Endothelial cell of umbilical vein (primary cell): ENCODE data around the gene TBC1D9B. TPM values are rescaled to one million over a fixed set of nuclear protein-coding genes. Genes with fewer than 3 reads are reported as not detected.

Experiments used
- BruUV-seq: library from RNA; stranded (reverse); fragments of 400-500 nt; replicated peaks from 2 replicates; lab custom pipeline; 2021; lab: Mats Ljungman, UMichigan
- CTCF ChIA-PET: fragments of 300-600, 350-600 bp; sonication (Branson Sonifier 250); formaldehyde crosslinking; loops from one replicate; lab custom pipeline; 2021; ENCODE audit warnings: antibody characterized with exemption, inconsistent platforms; lab: Charles Lee
- POLR2A ChIA-PET: fragments of 300-600, 350-600 bp; sonication (Branson Sonifier 250); formaldehyde crosslinking; loops from one replicate; lab custom pipeline; 2021; ENCODE audit warnings: antibody characterized with exemption, inconsistent platforms; lab: Charles Lee
- DNase-seq: peaks from one replicate; pipeline ENCODE4 v3.0.0-alpha.2; 2011; ENCODE audit warnings: low read depth, low spot score
- FAIRE-seq: peaks from 2 replicates; lab custom pipeline; 2011; peaks lifted over from hg19 to GRCh38; lab: Jason Lieb, UNC
- H2AFZ ChIP-seq: 2 replicates; pipeline ENCODE4 v1.6.0; 2012; ENCODE audit warnings: low read depth, low read length, control low read depth, inconsistent platforms
- H3K27ac ChIP-seq: 2 replicates; pipeline ENCODE4 v1.5.1; 2011; ENCODE audit warnings: low read depth, mild to moderate bottlenecking, control low read depth, low read length, moderate library complexity; ENCODE audit not compliant: insufficient read depth
- H3K27me3 ChIP-seq, 2 experiments: 2 replicates each; pipeline versions ENCODE4 v1.6.0 to v1.6.1; 2011; ENCODE audit warnings: low read length in 2 of 2, mixed read lengths in 1 of 2; ENCODE audit not compliant: control insufficient read depth in 2 of 2, insufficient read depth in 2 of 2
- H3K36me3 ChIP-seq, 2 experiments: 2 replicates in 1 of 2; 3 replicates in 1 of 2; pipeline ENCODE4 v1.5.1; 2011; ENCODE audit warnings: low read length in 2 of 2, mild to moderate bottlenecking in 1 of 2, moderate library complexity in 1 of 2; ENCODE audit not compliant: control insufficient read depth in 2 of 2, insufficient read depth in 2 of 2; ENCODE audit errors: extremely low read depth in 1 of 2
- H3K4me1 ChIP-seq: 3 replicates; pipeline ENCODE4 v1.5.1; 2011; ENCODE audit warnings: mild to moderate bottlenecking, low read length; ENCODE audit not compliant: control insufficient read depth, insufficient read depth; ENCODE audit errors: extremely low read depth
- H3K4me2 ChIP-seq: 2 replicates; pipeline ENCODE4 v1.6.1; 2011; ENCODE audit warnings: low read length, control low read depth, mixed read lengths; ENCODE audit not compliant: insufficient read depth
- H3K4me3 ChIP-seq, 3 experiments: fragments of 200-600 bp in 1 of 3; sonication (generic), shearing (Covaris generic) in 1 of 3; replicated peaks in 1 of 3; 2 replicates each; pipeline ENCODE4 v1.5.1; 2011 to 2016; ENCODE audit warnings: control low read depth in 3 of 3, low read length in 3 of 3, mild to moderate bottlenecking in 2 of 3, inconsistent platforms in 1 of 3, low read depth in 1 of 3, moderate library complexity in 1 of 3; ENCODE audit not compliant: insufficient read depth in 1 of 3
- H3K79me2 ChIP-seq: 2 replicates; pipeline ENCODE4 v1.6.0; 2012; ENCODE audit warnings: low read length, inconsistent platforms; ENCODE audit not compliant: control insufficient read depth, insufficient read depth
- H3K9ac ChIP-seq: replicated peaks from 2 replicates; pipeline ENCODE3; 2011; ENCODE audit warnings: low read length, control low read depth; ENCODE audit not compliant: insufficient read depth; ENCODE audit errors: extremely low read depth
- H3K9me1 ChIP-seq: replicated peaks from 3 replicates; pipeline ENCODE4 v1.6.0; 2011; ENCODE audit warnings: mild to moderate bottlenecking, low read length; ENCODE audit not compliant: control insufficient read depth, insufficient read depth; ENCODE audit errors: extremely low read depth
- H3K9me3 ChIP-seq: replicated peaks from 2 replicates; pipeline ENCODE4 v1.5.1; 2012; ENCODE audit warnings: low read length, inconsistent platforms; ENCODE audit not compliant: control insufficient read depth, insufficient read depth
- H4K20me1 ChIP-seq: replicated peaks from 2 replicates; pipeline ENCODE3; 2011; ENCODE audit warnings: mild to moderate bottlenecking, low read length; ENCODE audit not compliant: control insufficient read depth, insufficient read depth; ENCODE audit errors: extremely low read depth
- EZH2 ChIP-seq: IDR thresholded peaks from 2 replicates; pipeline ENCODE4 v1.6.1; 2012; ENCODE audit warnings: borderline replicate concordance, low read depth, mild to moderate bottlenecking, moderate library complexity, low read length, inconsistent platforms; ENCODE audit not compliant: severe bottlenecking
- FOS ChIP-seq: IDR thresholded peaks from 2 replicates; pipeline ENCODE4 v1.6.1; 2011; ENCODE audit warnings: mild to moderate bottlenecking, low read length, moderate library complexity, borderline replicate concordance; ENCODE audit not compliant: insufficient read depth
- GATA2 ChIP-seq: IDR thresholded peaks from 2 replicates; pipeline ENCODE4 v1.7.0; 2011; ENCODE audit warnings: low read depth, mild to moderate bottlenecking, moderate library complexity, mixed read lengths, low read length; ENCODE audit not compliant: insufficient read length, insufficient read depth
- JUN ChIP-seq: IDR thresholded peaks from 2 replicates; pipeline ENCODE4 v1.6.1; 2011; ENCODE audit warnings: borderline replicate concordance, low read depth; ENCODE audit not compliant: insufficient read length, insufficient read depth
- MYC ChIP-seq: IDR thresholded peaks from one replicate; pipeline ENCODE4 v1.6.1; 2011; ENCODE audit warnings: mild to moderate bottlenecking, low read depth, low read length
- POLR2A ChIP-seq: IDR thresholded peaks from 2 replicates; pipeline ENCODE4 v1.6.1; 2012; ENCODE audit warnings: low read depth, mild to moderate bottlenecking, control low read depth, low read length
- POLR2AphosphoS5 ChIP-seq: IDR thresholded peaks from 2 replicates; pipeline ENCODE4 v1.6.1; 2012; ENCODE audit warnings: low read depth, mild to moderate bottlenecking, control low read depth, low read length, moderate library complexity; ENCODE audit not compliant: insufficient read depth
- dilution Hi-C: fragments of 300-500 bp; cut with MboI; formaldehyde crosslinking; loops from one replicate; pipeline ENCODE4 v1.15.0; 2019; ENCODE audit warnings: low sequenced_read_pairs; ENCODE audit not compliant: extremely low pct_ligation_motif_present
- intact Hi-C: fragments of 100-400 bp; cut with micrococcal nuclease; formaldehyde crosslinking; loops from one replicate; pipeline ENCODE4 v1.10.0; 2022
- polyA plus RNA-seq, 4 experiments: library from polyadenylated mRNA; depleted of rRNA in 3 of 4; stranded (reverse) in 3 of 4; unstranded in 1 of 4; fragments of >200 nt; gene quantifications; 2 replicates each; pipeline versions ENCODE4 v1.2.1 to v1.2.3, GENCODE V29; 2011 to 2012; ENCODE audit warnings: missing spikeins in 1 of 4
- total RNA-seq: library from RNA; stranded (reverse); gene quantifications from 2 replicates; pipeline ENCODE4 v1.2.3, GENCODE V29; 2021
- TF ChIP-seq, protein P1 (sequence below): IDR thresholded peaks from 2 replicates; pipeline ENCODE4 v1.6.1; 2011; ENCODE audit not compliant: insufficient read depth, insufficient read length
- TF ChIP-seq, protein P2 (sequence below), 2 donors: IDR thresholded peaks; 1 replicate in 1 of 2; 2 replicates in 1 of 2; pipeline ENCODE4 v1.5.1; 2011; ENCODE audit warnings: low read length in 2 of 2, mild to moderate bottlenecking in 2 of 2, moderate library complexity in 2 of 2, control low read depth in 1 of 2, inconsistent platforms in 1 of 2, low read depth in 1 of 2; ENCODE audit not compliant: insufficient read depth in 1 of 2; ENCODE audit errors: extremely low read depth in 1 of 2

Gene TBC1D9B
- total and polyA plus RNA-seq, 2 donors (not counting 3 experiments of a cell fraction or from before 2014, with no cell fraction given) = 82.8 to 150 TPM

DNA sequence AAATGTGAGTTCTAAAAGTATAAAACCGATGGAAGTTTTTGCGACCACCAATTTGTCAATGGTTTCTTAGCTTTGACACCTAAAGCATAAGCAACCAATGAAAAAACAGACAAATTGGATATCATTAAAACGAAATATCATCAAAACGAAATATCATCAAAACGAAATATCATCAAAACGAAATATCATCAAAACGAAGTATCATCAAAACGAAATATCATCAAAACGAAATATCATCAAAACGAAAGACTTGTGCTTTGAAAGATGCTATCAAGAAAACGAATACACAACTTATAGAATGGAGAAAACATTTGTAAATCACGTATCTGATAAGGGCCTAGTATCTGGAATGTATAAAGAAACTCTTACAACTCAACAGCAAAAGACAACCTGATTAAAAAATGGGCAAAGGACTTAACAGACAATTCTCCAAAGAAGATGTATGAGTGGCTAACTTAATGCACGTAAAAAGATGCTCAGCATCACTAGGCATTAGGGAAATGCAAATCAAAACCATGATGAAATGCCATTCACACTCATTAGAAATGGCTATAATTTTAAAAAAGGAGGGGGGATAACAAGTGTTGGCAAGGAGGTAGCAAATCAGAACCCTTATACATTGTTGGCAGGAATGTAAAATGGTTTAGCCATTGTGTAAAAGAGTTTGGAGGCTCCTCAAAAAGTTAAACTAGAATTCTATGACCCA lies 29.4 kb upstream of the TBC1D9B start:
- Histone ChIP-seq H4K20me1 (no peaks in the 10 kb centered on the region), H3K4me3 (no peak overlapping the region), H3K4me1 (no peaks in the 10 kb centered on the region), H3K9me3 (no peaks in the 10 kb centered on the region), H2AFZ (no peak overlapping the region), H3K9ac (no peak overlapping the region), H3K27ac (no peak overlapping the region), H3K4me2 (no peak overlapping the region), H3K27me3 (no peaks in the 10 kb centered on the region), H3K36me3 (no peaks in the 10 kb centered on the region), H3K79me2 (no peaks in the 10 kb centered on the region), H3K9me1 (no peaks in the 10 kb centered on the region)
- no peak for DNase-seq
- dilution Hi-C loops = no loop called here
- intact Hi-C loops = no loop called here
- ChIA-PET POLR2A (no interaction called here), CTCF (no interaction called here)
- BruUV-seq = no TSS peak
- FAIRE-seq = no peak
- TF ChIP-seq, protein P1, sequence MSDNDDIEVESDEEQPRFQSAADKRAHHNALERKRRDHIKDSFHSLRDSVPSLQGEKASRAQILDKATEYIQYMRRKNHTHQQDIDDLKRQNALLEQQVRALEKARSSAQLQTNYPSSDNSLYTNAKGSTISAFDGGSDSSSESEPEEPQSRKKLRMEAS = no peak
- TF ChIP-seq MYC (no peak), JUN (no peak), POLR2AphosphoS5 (no peak), POLR2A (no peak), EZH2 (no peak), GATA2 (no peak), FOS (no peak)
- TF ChIP-seq, protein P2, sequence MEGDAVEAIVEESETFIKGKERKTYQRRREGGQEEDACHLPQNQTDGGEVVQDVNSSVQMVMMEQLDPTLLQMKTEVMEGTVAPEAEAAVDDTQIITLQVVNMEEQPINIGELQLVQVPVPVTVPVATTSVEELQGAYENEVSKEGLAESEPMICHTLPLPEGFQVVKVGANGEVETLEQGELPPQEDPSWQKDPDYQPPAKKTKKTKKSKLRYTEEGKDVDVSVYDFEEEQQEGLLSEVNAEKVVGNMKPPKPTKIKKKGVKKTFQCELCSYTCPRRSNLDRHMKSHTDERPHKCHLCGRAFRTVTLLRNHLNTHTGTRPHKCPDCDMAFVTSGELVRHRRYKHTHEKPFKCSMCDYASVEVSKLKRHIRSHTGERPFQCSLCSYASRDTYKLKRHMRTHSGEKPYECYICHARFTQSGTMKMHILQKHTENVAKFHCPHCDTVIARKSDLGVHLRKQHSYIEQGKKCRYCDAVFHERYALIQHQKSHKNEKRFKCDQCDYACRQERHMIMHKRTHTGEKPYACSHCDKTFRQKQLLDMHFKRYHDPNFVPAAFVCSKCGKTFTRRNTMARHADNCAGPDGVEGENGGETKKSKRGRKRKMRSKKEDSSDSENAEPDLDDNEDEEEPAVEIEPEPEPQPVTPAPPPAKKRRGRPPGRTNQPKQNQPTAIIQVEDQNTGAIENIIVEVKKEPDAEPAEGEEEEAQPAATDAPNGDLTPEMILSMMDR (IDR thresholded peaks at IDR 0.05; ENCODE audit: extremely low read depth in 1 of 2, insufficient read depth in 1 of 2, low read depth in 1 of 2, low read length in 2 of 2) = no peak
